ENCODE data around the gene COX6A1.

COX6A1 gene
- 14.3 reads per million, percentile 39 among the genes with 10 or more reads in this experiment for total RNA-seq

DNA sequence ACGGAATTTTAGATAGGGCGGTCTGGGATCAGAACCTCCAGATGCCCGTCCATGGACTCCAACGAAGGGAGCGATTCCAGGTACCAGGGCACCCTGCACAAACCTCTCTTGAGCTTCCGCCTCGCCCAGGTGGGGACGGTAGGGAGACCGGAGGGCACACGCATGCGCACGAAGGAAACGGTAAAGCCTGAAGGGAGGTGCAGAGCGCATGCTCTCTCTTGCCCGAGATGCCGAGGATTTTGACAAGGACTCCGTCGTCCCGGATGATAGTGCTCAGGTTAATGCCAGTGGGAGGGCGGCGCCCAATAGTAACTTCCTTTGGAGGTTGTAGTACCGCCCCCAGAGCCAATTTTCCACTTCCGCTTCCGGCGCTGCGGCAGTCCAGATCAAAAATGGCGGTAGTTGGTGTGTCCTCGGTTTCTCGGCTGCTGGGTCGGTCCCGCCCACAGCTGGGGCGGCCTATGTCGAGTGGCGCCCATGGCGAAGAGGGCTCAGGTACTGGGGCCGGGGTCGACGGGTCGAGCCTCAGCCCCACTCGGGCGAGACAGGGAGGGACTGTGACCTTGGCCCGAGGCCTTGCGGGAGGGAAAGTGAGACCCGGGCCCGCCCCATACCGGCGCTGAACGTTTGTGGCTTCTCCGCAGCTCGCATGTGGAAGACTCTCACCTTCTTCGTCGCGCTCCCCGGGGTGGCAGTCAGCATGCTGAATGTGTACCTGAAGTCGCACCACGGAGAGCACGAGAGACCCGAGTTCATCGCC lies at the start of gene COX6A1:
TSS of gene COX6A1 (plus strand) at position 379 of the 760 bp plus-strand sequence. CDS start at position 393, 14 bp downstream.
- peak; percentile 95 for DNase-seq

DNA sequence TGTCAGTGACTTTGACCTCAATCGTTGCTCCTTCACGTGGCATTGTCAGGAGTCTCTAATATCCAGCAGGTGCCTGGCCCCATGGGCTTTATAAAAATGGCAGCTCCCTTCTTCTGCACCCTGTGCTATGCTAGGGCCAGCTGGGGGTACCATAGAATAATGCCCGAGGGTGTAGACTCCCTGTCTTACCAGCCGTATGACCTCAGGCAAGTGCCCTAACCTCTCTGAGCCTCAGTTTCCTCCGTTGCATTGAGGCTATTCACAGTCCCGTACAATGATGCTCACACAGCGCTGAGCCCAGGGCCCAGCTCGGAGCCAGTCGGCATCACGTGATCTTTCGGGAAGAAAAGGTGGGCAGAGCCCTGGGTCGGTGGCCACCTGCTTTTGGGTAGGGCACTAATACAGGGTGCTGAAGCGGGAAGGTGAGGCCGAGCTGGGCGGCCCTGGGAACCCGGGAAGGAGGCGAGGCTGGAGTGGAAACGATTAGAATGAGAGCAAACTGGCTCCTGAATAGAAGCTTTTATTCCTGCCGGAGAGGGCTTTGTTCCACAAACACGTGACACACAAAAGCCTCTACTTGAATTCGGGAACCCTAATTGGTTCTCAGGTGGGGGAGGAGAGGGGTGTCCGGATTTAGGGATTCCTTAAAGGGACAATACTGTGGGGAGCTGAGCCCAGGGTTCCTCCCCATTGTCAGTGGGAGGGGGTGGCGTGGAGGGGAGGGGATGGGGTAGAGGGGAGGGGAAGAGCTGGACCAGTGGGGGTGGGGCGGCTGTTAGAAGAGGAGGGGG lies 49.0 kb upstream of the COX6A1 start:
- DNase-seq = no peak

DNA sequence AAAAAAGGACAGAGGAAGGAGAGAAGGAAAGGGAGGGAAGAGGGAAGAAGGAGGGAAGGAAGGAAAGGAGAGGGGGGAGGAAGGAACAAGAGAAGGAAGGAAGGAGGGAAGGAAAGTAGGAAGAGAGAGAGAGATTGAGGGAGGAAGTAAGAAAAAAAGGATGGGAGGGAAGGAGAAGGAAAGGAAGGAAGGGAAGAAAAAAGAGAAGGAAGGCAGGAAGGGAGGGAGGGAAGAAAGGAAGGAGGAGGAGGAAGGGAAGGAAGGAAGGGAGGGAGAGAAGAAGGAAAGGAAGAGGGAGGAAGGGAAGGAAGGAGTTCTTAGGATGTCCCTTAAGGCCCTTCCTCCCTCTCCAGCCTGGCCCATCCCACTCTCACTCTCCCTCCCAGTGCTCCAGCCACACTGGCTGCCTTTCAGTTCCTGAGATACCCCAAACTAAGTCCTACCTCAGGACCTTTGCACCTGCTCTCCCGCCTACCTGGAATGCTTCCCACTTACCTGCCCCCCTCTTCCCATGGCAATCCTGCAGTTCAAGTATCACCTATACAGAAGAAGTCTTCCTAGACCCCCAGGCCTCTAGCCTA lies 47.3 kb upstream of the COX6A1 start:
- no peak for DNase-seq

- DNase-seq = no peak
Observed at GRCh38 chr12:120394483-120395367, 43.2 kb upstream of the COX6A1 start.

DNA sequence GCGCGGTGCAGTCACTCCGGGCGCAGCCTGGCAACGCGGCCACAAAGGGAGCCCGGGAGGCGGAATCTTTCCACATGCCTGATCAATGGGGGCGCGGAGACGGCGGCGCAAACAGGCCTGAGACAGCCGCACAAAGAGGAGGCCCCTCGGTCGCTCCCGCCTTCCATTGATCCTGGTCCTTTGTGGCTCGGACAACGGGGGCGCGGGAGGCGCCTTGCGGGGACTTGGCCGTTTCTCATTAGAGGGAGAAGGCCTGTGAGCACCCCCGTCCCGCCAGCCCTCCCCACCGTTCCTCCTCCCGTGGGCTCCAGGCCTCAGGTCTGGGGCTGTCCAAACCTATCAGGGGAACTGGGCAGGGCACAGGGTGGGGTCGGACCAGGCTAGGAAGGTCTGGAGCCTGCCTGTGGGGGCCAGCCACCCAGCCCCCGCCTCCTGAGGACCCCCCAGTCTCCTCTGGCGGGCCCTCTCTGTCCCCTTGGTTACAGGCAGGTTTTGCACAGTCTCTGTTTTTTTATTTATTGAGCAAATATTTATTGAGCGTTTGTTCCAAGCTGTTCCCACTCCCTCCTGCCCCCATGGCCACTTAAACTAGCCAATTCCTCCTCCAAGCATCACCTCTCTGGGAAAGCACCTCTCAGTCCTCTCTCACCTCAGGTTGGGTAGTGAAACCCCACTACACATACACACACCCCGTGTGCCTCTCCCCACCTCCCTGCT lies 39.9 kb upstream of the COX6A1 start:
- DNase-seq = no peak

GRCh38 chr12:120399531-120399930 lies 38.4 kb upstream of the COX6A1 start:
- DNase-seq = no peak

GRCh38 chr12:120402217-120402616 lies 35.7 kb upstream of the COX6A1 start:
- DNase-seq = no peak

- DNase-seq = no peak
Observed at GRCh38 chr12:120403869-120404268, 34.0 kb upstream of the COX6A1 start.

DNA sequence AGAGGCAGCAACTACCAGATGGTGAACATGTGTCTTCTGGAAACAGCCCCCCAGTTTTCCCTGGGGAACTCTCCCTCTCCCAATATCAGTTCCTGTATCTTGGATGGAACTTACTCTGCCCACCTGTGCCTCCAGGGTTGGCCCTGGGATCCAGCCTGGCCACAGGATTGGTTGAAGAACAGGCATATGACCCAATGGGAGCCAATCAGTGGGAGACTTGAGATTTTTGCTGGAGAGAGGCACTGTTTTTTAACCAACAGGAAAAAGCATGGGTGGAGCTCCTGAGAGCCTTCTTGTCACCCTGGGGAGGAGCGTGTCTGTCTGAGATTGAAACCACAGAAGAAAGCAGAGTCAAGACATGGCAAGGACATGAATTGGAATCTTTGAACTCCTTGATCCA lies 33.6 kb upstream of the COX6A1 start:
- DNase-seq = no peak

DNA sequence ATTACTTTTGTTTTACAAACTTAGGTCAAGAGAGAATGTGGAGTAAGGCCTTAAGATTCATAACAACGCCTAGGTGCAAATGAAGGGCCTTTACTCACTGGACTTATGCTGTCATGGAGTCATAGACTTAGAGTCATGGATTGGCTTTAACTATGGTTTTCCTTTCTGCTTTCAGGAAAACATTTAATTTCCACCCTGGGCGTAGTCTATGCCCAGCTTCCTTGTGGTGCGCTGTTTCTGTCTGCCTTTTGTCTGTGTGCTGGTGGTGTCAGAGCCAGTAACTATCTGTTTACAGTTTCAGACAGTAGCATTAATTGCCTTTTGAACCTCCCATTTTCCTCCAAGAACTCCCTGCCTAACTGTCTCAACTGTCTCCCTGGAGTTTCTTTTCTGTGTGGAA lies 31.8 kb upstream of the COX6A1 start:
- no peak for DNase-seq

DNA sequence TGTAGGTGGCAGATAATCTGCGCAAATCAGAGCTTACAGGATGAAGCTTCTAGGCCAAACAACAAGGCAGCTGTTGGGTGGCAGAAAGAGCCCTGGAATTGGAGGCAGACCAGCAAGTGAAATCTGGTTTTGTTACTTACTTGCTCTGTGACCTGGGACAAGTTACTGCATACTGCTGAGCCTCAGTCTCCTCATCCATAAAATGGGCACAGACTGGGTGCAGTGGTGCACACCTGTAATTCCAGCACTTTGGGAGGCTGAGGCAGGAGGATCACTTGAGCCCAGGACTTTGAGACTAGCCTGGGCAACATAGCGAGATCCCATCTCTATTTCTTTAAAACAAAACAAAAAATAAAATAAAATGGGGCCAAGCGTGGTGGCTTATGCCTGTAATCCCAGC lies 31.4 kb upstream of the COX6A1 start:
- no peak for DNase-seq

DNA sequence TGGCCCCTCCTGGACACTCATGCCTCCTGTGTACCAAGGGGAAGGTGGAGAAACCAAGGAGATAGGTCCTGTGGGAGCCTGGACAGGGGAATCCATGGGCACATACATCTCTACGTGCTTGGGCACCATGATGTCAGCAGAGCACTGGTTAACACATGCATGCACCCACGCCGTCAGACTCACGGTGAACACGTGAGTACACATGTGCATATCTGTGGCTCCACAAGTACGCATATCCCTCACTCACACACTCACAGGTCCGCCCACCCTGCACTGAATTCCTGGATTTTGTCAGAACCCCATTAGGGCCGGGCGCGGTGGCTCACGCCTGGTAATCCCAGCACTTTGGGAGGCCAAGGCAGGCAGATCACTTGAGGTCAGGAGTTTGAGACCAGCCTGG lies 29.1 kb upstream of the COX6A1 start:
- DNase-seq = no peak

DNA sequence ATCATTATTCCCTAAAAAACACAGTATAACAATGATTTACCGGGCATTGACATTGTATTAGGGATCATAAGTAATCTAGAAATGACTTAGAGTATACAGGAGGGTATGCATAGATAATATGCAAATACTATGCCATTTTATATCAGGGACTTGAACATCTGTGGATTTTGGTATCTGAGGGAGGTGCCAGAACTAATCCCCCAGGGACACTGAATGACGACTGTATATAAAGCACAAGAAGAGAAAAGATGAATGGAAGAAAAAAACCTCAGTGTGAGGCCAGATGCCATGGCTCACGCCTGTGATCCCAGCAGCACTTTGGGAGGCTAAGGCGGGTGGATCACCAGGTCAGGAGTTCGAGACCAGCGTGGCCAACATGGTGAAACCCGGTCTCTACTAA lies 25.5 kb upstream of the COX6A1 start:
- no peak for DNase-seq

- DNase-seq = no peak
Observed at GRCh38 chr12:120413901-120414695, 23.8 kb upstream of the COX6A1 start.

DNA sequence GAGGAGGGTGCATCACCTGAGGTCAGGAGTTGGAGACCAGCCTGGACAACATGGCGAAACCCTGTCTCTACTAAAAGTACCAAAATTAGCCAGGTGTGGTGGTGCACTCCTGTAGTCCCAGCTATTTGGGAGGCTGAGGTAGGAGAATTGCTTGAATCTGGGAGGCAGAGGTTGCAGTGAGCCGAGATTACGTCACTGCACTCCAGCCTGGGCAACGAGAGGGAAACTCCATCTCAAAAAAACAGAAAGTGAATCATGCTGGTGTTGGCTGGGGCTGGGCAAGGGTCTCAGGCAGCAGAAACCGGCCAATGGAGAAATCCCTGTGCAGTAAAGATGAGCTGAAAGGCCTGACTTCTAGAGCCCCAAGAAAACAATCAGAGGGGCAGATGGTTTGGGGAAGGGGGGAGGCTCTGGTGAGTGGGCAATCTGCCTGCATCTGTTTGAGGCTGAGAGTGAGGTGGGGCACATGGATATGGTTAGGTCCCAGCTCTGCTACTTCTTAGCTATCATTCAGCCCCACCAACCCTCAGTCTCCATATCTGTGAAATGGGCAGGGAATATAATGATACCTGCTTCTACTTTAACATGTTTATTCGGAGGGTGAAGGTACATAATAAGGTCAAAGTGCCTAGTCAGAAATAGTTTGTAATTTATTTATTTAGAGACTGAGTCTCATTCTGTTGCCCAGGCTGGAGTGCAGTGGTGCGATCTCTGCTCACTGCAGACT lies 21.3 kb upstream of the COX6A1 start:
- DNase-seq = no peak

DNA sequence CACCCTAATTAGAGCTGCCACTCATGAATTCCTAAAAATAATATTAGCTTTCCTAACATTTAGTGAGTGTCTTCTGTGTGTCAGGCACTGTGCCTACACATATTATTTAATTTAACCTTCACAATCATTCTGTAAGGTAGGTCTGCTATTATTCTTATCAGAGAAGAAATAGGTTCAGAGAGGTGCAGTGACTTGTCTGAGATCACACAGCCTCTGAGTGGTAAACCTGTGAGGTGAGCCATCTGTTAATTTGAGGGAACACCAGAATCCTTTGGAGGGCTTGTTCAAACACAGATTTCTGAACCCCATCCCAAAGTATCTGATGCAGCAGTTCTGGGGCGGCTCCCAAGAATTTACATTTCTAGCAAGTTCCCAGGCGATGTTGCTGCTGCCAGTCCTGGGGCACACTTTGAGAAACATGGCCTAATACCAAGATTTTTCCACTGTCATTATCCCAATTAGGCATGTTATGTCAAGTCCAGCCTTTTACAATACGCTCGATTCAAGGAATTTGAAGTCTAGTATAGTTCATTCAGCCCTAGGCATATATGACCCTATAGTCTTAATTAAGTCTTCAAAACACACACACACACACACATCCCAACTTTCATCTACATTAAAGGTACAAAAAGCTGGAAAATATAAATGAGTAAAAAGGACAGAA lies 19.9 kb upstream of the COX6A1 start:
- DNase-seq = no peak

DNA sequence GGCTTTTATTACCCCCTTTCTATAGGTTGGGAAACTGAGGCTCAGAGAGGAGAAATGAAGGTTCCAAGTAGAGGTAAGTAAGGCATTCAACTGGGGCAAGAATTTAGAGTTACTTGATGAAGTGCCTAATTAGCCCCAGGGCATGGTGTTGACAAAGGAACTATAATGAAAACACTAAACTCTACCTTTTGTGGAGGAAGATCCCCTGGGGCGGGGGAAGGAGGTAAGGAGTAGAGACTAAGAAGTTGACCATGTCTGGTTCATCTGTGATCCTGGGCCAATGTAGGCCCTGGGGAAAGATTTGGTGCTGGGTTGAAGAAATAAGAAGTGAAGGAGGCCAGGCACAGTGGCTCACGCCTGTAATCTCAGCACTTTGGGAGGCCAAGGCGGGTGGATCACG lies 16.2 kb upstream of the COX6A1 start:
- no peak for DNase-seq

DNA sequence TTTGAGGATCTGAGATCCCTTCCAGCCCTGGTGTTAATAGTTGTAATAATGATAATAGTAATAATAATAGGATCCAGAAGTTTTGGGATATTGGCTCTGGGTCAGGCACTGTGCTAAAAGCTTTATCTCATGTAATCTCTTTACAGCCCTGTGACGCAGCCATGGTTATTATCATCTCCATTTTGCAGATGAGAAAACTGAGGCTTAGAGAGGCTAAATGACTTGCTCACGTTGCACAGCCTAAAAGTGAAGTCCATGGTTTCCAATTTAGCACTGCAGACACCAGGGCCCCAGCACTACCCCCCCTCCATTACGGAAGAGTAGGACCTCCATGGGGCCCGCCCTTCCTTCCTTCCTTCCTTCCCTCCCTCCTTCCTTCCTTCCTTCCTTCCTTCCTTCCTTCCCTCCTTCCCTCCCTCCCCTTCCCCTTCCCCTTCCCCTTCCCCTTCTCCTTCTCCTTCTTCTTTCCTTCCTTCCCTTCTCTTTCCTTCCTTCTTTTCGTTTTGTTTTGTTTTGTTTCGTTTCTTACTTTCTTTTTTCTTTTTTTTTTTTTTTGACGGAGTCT lies 14.9 kb upstream of the COX6A1 start:
- no peak for DNase-seq

DNA sequence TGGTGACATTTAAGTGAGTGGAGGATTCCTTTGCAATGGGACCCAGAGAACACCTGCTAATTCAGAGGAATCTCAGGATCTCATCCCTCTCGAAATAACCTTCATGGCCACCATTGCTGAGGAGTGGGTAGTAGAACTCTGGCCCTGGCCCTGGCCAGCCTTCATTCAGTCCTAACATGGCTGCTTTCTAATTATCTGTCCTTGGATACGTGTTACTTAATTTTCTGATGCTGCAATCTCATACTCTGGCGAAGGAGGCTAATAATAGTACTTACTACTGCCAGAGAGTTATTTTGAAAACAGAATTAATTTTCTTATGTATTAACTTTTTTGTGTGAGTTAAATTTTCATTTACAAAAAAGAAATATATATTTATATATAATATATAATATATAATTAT lies 12.1 kb upstream of the COX6A1 start:
- no peak for DNase-seq

Data from effector CD4-positive, alpha-beta T cell (primary cell).